OCI-LY7 (cell line): Measurements from ENCODE around the gene WWTR1.

Experiments
- CTCF ChIP-seq: fragments of 200-600 bp; sonication (generic); conservative IDR thresholded peaks from 2 replicates; pipeline ENCODE4 v1.5.1; 2014; ENCODE audit warnings: mild to moderate bottlenecking, antibody characterized with exemption, low read length, moderate library complexity, mixed read lengths
- EZH2phosphoT487 ChIP-seq: fragments of 200-600 bp; sonication (generic); IDR thresholded peaks from 2 replicates; pipeline ENCODE4 v1.6.1; 2018; ENCODE audit warnings: low read depth, borderline replicate concordance, mild to moderate bottlenecking, mixed run types, antibody characterized with exemption, low read length, moderate library complexity, mixed read lengths

DNA sequence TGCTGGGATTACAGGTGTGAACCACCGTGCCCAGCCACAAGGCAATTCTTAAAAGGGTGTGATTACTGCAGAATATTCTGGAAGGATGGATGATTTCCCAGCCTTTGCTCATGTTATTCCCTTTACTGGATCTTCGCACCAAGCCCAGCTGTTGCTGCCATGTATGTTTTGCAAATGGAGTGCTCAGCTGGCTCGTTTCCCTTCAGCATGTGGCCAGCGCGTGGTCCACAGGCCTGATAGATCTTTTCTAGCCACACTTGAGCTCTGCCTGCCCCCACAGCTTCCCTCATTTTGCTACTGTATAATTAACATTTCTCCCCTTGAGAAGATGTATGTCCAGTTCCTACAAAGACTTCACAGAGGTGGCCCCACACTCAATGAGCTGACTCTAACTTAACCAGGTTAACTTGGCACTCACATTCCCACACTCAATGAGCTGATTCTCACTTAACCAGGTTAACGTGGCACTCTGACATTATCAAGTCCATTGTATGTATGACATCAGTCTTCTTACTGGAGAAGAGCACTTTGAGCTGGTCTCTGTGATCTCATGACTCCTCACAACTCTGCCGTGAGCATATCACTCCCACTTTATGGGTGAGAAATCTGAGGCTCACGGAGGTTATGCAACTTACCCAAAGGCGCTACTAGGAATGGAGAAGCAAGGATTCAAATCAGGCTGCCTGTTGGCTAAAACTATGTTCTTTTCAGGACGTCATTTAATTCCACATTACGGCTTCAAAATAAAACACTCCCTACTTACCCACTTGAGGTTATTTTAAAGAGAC is 134.1 kb downstream of the WWTR1 start:
- TF ChIP-seq CTCF (no peak), EZH2phosphoT487 (no peak)
